ENCODE results near the gene PIK3R1. TPM values are rescaled to one million over a fixed set of nuclear protein-coding genes. Genes with fewer than 3 reads are reported as not detected.

The PIK3R1 gene
- total and polyA plus RNA-seq, 10 of the 15 experiments (the other 5 are each of a cell fraction or from before 2014, with no cell fraction given): 7.8 to 38.4 (median 15.7) TPM

DNA sequence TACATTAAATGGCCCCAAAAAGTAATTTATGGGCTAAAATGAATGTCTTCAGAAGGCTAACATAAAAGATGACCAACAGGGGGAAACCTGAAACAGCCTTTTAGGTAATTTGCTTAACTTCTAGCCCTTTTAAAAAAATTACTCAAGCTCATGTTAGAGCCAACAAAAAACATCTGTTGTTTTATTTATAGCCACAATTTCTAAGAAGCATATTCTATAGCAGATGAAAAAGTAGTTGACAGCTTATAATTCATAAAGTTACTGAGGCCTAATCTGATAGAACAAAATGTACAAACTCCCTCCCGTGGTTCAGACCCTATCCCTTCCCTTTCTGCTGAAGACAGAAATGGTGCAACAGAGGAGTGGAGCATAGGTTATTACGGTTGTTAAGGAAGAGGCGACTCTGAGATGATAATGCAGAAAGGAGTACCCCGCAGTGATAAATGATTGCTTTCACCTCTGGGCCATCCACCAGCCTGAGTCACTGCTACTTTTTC is 46.1 kb downstream of the PIK3R1 start (continued):
- TF ChIP-seq, protein P1, sequence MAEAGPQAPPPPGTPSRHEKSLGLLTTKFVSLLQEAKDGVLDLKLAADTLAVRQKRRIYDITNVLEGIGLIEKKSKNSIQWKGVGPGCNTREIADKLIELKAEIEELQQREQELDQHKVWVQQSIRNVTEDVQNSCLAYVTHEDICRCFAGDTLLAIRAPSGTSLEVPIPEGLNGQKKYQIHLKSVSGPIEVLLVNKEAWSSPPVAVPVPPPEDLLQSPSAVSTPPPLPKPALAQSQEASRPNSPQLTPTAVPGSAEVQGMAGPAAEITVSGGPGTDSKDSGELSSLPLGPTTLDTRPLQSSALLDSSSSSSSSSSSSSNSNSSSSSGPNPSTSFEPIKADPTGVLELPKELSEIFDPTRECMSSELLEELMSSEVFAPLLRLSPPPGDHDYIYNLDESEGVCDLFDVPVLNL (IDR thresholded peaks at IDR 0.05; ENCODE audit: low read depth, low read length): no peak
- TF ChIP-seq ZNF217 (IDR thresholded peaks at IDR 0.05) (no peak), ZNF622 (IDR thresholded peaks at IDR 0.05) (no peak)

DNA sequence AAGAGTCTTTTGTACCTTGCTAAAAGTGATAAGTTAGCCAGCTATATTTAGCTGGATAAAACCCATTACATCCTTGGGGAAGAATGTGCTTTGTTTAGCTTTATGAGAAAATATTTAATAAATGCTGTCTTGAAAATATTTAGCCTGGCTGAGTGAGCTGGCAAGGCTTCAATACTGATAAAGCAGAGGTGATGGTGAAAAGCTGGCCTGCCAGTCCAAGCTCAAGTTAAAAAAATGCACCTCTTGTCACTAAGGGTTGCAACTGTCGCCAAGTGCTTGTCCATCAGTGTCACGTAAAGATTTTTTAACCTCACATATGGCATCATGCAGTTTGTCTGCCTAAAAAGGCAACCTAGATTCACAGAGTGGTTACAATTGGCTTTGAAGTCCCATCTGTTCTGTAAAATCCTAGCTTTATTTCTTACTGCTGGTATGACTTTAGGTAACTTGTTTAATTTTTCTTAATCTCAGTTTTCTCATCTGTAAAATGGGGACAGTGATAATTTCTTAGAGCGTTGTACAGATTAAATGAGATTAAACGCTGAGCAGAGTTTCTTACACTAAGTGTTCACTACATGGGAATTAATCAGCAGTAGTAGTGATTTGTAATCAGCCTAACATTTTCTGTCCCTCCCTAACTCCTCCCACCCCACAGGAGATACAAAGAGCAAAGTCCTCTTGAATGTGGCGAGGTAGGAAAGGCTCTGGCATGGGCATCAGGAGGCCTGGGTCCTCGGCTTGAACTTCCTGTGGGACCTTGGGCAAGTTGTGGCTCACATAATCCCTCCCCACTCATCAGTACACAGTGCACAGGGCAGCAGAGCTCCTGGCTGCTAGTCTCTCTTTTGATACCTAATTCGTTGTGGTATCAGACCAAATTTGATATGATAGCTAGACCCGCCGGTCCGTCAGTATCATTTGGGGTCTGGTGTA is 48.7 kb downstream of the PIK3R1 start:
- H4K20me1 ChIP-seq (ENCODE audit: control insufficient read depth, insufficient read depth): no peaks in the 10 kb centered on the region
- RAD21 ChIA-PET (ENCODE audit: unreplicated experiment): interaction anchor here (1.4 to 1.6 kb wide), 2 partner anchors 8 to 10 kb away, joined by 4 to 5 read pairs; no protein-coding TSS in a partner anchor
- in situ Hi-C loops (cut with MboI): no loop called here
- H3K36me3 ChIP-seq (ENCODE audit: control insufficient read depth in 2 of 2, insufficient read depth in 2 of 2, low read length in 1 of 2): peaks cover 0 to 1% of the 10 kb centered on the region in 2 experiments; a peak in 2 of 4 replicates
- POLR2A ChIA-PET: no interaction called here
- no peak overlapping the region for H3K27ac ChIP-seq (ENCODE audit: control insufficient read depth, insufficient read depth)
- peaks cover 32% of the 10 kb centered on the region for H3K79me2 ChIP-seq (ENCODE audit: control insufficient read depth, insufficient read depth, low read length)
- SMC1A ChIA-PET (ENCODE audit: uncharacterized antibody, unreplicated experiment): interaction anchor here (0.6 to 1.9 kb wide), 7 partner anchors 9 to 704 kb away, joined by 3 to 7 read pairs (median 4); no protein-coding TSS in a partner anchor
- peaks cover 8% of the 10 kb centered on the region; the same call in 1 of the 2 replicates for H3K4me1 ChIP-seq (ENCODE audit: control insufficient read depth, insufficient read depth, low read length)
- FAIRE-seq (no peak), DNase-seq (ENCODE audit: low read depth, low spot score) (no peak), ATAC-seq (no peak)
- no TSS peak for BruUV-seq (replicated peaks)
- CTCF ChIA-PET: interaction anchor here (0.9 to 2.1 kb wide), 5 partner anchors 8 to 34 kb away, joined by 3 to 13 read pairs (median 6); no protein-coding TSS in a partner anchor
- no peak overlapping the region for H3K4me3 ChIP-seq
- no peak overlapping the region for H3K9ac ChIP-seq (ENCODE audit: control insufficient read depth, insufficient read depth, low read length)
- H3K4me2 ChIP-seq (ENCODE audit: control insufficient read depth, insufficient read depth): no peak overlapping the region
- intact Hi-C loops (cut with micrococcal nuclease; ENCODE audit: unreplicated experiment): no loop called here
- no peaks in the 10 kb centered on the region for H3K27me3 ChIP-seq (replicated peaks in 1 of 2; ENCODE audit: control insufficient read depth in 2 of 2, insufficient read depth in 2 of 2, low read length in 1 of 2)
- no peaks in the 10 kb centered on the region; the same call in 2 of the 3 replicates for H3K9me3 ChIP-seq (replicated peaks; ENCODE audit: control insufficient read depth, insufficient read depth, low read length)
- H2AFZ ChIP-seq (ENCODE audit: control insufficient read depth, low read depth, low read length): no peak overlapping the region
- WGBS (ENCODE audit: insufficient coverage, insufficient replicate concordance, low lambda C conversion rate, missing lambda C conversion rate): 86% methylated on average over 10 of the region's 10 CpGs
- TF ChIP-seq, protein P2, sequence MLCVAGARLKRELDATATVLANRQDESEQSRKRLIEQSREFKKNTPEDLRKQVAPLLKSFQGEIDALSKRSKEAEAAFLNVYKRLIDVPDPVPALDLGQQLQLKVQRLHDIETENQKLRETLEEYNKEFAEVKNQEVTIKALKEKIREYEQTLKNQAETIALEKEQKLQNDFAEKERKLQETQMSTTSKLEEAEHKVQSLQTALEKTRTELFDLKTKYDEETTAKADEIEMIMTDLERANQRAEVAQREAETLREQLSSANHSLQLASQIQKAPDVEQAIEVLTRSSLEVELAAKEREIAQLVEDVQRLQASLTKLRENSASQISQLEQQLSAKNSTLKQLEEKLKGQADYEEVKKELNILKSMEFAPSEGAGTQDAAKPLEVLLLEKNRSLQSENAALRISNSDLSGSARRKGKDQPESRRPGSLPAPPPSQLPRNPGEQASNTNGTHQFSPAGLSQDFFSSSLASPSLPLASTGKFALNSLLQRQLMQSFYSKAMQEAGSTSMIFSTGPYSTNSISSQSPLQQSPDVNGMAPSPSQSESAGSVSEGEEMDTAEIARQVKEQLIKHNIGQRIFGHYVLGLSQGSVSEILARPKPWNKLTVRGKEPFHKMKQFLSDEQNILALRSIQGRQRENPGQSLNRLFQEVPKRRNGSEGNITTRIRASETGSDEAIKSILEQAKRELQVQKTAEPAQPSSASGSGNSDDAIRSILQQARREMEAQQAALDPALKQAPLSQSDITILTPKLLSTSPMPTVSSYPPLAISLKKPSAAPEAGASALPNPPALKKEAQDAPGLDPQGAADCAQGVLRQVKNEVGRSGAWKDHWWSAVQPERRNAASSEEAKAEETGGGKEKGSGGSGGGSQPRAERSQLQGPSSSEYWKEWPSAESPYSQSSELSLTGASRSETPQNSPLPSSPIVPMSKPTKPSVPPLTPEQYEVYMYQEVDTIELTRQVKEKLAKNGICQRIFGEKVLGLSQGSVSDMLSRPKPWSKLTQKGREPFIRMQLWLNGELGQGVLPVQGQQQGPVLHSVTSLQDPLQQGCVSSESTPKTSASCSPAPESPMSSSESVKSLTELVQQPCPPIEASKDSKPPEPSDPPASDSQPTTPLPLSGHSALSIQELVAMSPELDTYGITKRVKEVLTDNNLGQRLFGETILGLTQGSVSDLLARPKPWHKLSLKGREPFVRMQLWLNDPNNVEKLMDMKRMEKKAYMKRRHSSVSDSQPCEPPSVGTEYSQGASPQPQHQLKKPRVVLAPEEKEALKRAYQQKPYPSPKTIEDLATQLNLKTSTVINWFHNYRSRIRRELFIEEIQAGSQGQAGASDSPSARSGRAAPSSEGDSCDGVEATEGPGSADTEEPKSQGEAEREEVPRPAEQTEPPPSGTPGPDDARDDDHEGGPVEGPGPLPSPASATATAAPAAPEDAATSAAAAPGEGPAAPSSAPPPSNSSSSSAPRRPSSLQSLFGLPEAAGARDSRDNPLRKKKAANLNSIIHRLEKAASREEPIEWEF (IDR thresholded peaks at IDR 0.05; ENCODE audit: insufficient replicate concordance, low read depth, low read length): no peak
- TF ChIP-seq, protein P3, sequence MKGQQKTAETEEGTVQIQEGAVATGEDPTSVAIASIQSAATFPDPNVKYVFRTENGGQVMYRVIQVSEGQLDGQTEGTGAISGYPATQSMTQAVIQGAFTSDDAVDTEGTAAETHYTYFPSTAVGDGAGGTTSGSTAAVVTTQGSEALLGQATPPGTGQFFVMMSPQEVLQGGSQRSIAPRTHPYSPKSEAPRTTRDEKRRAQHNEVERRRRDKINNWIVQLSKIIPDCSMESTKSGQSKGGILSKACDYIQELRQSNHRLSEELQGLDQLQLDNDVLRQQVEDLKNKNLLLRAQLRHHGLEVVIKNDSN (IDR thresholded peaks at IDR 0.05; ENCODE audit: borderline replicate concordance, extremely low read length, insufficient read depth, low read depth, low read length): no peak
- no peak for TF ChIP-seq TCF7 (IDR thresholded peaks at IDR 0.05; ENCODE audit: borderline replicate concordance)
- TF ChIP-seq SMC3 (IDR thresholded peaks at IDR 0.05; ENCODE audit: borderline replicate concordance, low read length): no peak
- TF ChIP-seq NR2C1 (IDR thresholded peaks at IDR 0.05): no peak
- TF ChIP-seq IKZF2 (IDR thresholded peaks at IDR 0.05): no peak
- no peak for TF ChIP-seq RB1 (IDR thresholded peaks at IDR 0.05; ENCODE audit: borderline replicate concordance)
- no peak for TF ChIP-seq EGR1 (IDR thresholded peaks at IDR 0.05; ENCODE audit: borderline replicate concordance in 1 of 2, low read depth in 2 of 2, low read length in 2 of 2)
- TF ChIP-seq TBL1XR1 (IDR thresholded peaks at IDR 0.05; ENCODE audit: low read depth, low read length): no peak
- TF ChIP-seq RFX5 (IDR thresholded peaks at IDR 0.05; ENCODE audit: low read depth, low read length): no peak
- TF ChIP-seq IKZF1 (conservative IDR thresholded peaks at IDR 0.05): no peak

All from GM12878 (cell line).